Activated CD8-positive, alpha-beta T cell treated with anti-CD3 and anti-CD28 coated beads for 36 hours (primary cell): ENCODE results near the gene YEATS4. TPM values are rescaled to one million over a fixed set of nuclear protein-coding genes. Genes with fewer than 3 reads are reported as not detected.

Experiments
- ATAC-seq: fragments of 200-7000 bp; cut with Tn5 transposase; one replicate; pipeline ENCODE4 v1.10.0; 2021; ENCODE audit warnings: mild to moderate bottlenecking, moderate library complexity
- CTCF ChIA-PET: fragments of 350-600 bp; sonication (Branson Sonifier 250); formaldehyde crosslinking; loops from one replicate; lab custom pipeline; 2021; ENCODE audit warnings: antibody characterized with exemption; lab: Charles Lee
- POLR2A ChIA-PET: fragments of 350-600 bp; sonication (Branson Sonifier 250); formaldehyde crosslinking; loops from one replicate; lab custom pipeline; 2021; ENCODE audit warnings: antibody characterized with exemption; lab: Charles Lee
- DNase-seq: peaks from one replicate; pipeline ENCODE4 v3.0.0-alpha.2; 2020
- H3K27ac Mint-ChIP-seq: one replicate; pipeline ENCODE4 v1.8.0; 2021; ENCODE audit warnings: mild to moderate bottlenecking, mixed read lengths
- H3K27me3 Mint-ChIP-seq: one replicate; pipeline ENCODE4 v1.8.0; 2021; ENCODE audit warnings: mixed read lengths
- H3K36me3 Mint-ChIP-seq: one replicate; pipeline ENCODE4 v1.8.0; 2021; ENCODE audit warnings: low read depth, mixed read lengths
- H3K4me1 Mint-ChIP-seq: one replicate; pipeline ENCODE4 v1.8.0; 2021; ENCODE audit warnings: low read depth, mixed read lengths
- H3K4me3 Mint-ChIP-seq: one replicate; pipeline ENCODE4 v1.8.0; 2021; ENCODE audit warnings: mild to moderate bottlenecking, moderate library complexity, mixed read lengths
- H3K9me3 Mint-ChIP-seq: one replicate; pipeline ENCODE4 v1.8.0; 2021; ENCODE audit warnings: mixed read lengths
- intact Hi-C: fragments of 100-400 bp; cut with micrococcal nuclease; formaldehyde crosslinking; loops from one replicate; pipeline ENCODE4 v1.10.0; 2022
- total RNA-seq, 2 experiments: library from RNA; stranded (reverse); gene quantifications; one replicate each; pipeline ENCODE4 v1.2.3, GENCODE V29; 2021
- TF ChIP-seq, protein P1 (sequence below): fragments of 200-600 bp; IDR thresholded peaks from one replicate; pipeline ENCODE4 v1.8.0; 2022; ENCODE audit warnings: antibody characterized with exemption, mild to moderate bottlenecking

YEATS4 gene
- total RNA-seq, 2 experiments from 2014 or later: 54.0 to 60.9 TPM

GRCh38 chr12:69401940-69402339 lies 42.4 kb downstream of the YEATS4 start:
- no peaks in the 10 kb centered on the region for H3K4me1 Mint-ChIP-seq
- peaks cover 3% of the 10 kb centered on the region for H3K9me3 Mint-ChIP-seq
- intact Hi-C loops: no loop called here
- H3K27ac Mint-ChIP-seq: no peak overlapping the region
- peaks cover 14% of the 10 kb centered on the region for H3K36me3 Mint-ChIP-seq
- ChIA-PET CTCF (interaction anchor here (0.7 kb wide), 1 partner anchor 102 kb away, joined by 3 read pairs; no protein-coding TSS in a partner anchor), POLR2A (interaction anchor here (0.8 kb wide), 1 partner anchor 34 kb away, joined by 3 read pairs; no protein-coding TSS in a partner anchor)
- TF ChIP-seq, protein P1, sequence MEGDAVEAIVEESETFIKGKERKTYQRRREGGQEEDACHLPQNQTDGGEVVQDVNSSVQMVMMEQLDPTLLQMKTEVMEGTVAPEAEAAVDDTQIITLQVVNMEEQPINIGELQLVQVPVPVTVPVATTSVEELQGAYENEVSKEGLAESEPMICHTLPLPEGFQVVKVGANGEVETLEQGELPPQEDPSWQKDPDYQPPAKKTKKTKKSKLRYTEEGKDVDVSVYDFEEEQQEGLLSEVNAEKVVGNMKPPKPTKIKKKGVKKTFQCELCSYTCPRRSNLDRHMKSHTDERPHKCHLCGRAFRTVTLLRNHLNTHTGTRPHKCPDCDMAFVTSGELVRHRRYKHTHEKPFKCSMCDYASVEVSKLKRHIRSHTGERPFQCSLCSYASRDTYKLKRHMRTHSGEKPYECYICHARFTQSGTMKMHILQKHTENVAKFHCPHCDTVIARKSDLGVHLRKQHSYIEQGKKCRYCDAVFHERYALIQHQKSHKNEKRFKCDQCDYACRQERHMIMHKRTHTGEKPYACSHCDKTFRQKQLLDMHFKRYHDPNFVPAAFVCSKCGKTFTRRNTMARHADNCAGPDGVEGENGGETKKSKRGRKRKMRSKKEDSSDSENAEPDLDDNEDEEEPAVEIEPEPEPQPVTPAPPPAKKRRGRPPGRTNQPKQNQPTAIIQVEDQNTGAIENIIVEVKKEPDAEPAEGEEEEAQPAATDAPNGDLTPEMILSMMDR: no peak
- no peak for ATAC-seq
- no peak for DNase-seq
- no peaks in the 10 kb centered on the region for H3K27me3 Mint-ChIP-seq
- no peak overlapping the region for H3K4me3 Mint-ChIP-seq

- intact Hi-C loops: no loop called here
- POLR2A ChIA-PET: no interaction called here
- H3K27ac Mint-ChIP-seq: no peak overlapping the region
- no peak overlapping the region for H3K4me3 Mint-ChIP-seq
- peaks cover 10% of the 10 kb centered on the region for H3K36me3 Mint-ChIP-seq
- CTCF ChIA-PET: no interaction called here
- H3K4me1 Mint-ChIP-seq: no peaks in the 10 kb centered on the region
- TF ChIP-seq, protein P1: no peak
- ATAC-seq (no peak), DNase-seq (no peak)
- no peaks in the 10 kb centered on the region for H3K27me3 Mint-ChIP-seq
- no peaks in the 10 kb centered on the region for H3K9me3 Mint-ChIP-seq
Measured at GRCh38 chr12:69404851-69405565, 45.5 kb downstream of the YEATS4 start.

DNA sequence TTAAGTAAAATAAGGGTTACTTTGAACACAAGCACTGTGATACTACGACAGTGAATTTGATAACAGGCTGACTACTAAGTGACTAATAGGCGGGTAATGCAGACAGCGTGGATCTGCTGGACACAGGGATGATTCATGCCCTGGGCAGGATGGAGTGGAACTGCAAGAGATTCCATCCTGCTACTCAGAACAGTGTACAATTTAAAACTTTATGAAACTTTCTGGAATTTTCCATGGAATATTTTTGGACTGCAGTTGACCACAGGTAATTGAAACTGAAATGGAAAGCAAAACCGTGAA lies 46.0 kb downstream of the YEATS4 start:
- no peaks in the 10 kb centered on the region for H3K9me3 Mint-ChIP-seq
- ATAC-seq (no peak), DNase-seq (no peak)
- ChIA-PET POLR2A (no interaction called here), CTCF (no interaction called here)
- H3K27ac Mint-ChIP-seq: no peak overlapping the region
- TF ChIP-seq, protein P1: no peak
- H3K4me3 Mint-ChIP-seq: no peak overlapping the region
- intact Hi-C loops: no loop called here
- H3K27me3 Mint-ChIP-seq: no peaks in the 10 kb centered on the region
- H3K36me3 Mint-ChIP-seq: peaks cover 13% of the 10 kb centered on the region
- H3K4me1 Mint-ChIP-seq: no peaks in the 10 kb centered on the region

DNA sequence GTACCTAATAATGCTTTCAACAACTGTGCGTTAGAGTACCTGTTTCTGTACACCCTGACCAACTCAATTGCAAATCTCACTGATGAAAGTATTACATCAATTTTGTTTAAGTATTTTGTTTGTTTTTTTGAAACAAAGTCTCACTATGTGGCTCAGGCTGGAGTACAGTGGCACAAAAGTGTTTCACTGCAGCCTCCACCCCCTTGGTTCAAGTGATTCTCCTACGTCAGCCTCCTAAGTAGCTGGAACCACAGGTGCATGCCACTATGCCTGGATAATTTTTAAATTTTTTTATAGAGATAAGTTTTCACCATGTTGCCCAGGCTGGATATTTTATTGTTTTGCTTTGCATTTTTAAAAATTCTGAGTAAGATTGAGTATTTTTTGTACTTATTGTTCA lies 46.7 kb downstream of the YEATS4 start:
- POLR2A ChIA-PET: no interaction called here

DNA sequence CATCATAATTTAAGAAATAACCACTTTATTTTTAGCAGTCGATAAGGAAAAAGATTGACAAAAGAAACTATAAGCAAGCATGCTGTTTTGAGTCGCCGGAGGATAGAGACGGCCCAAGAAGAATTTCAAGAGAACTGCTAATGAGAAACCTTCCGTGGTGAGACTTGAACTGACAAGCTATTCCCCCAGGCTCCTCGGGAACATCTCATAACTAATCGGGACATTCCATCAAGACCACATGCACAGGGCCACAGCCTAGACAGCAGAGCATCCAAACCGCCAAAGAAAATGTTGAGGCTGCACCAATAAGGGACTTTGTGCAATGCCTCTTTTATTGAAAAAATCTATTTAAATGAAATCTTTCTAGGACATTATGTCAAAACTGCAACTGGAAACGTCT lies 51.0 kb downstream of the YEATS4 start:
- H3K27ac Mint-ChIP-seq: no peak overlapping the region
- peaks cover 17% of the 10 kb centered on the region for H3K36me3 Mint-ChIP-seq
- ChIA-PET POLR2A (no interaction called here), CTCF (interaction anchor here (1.1 kb wide), 1 partner anchor 60 kb away, joined by 3 read pairs; the partner anchor contains the start of gene FRS2)
- no peaks in the 10 kb centered on the region for H3K9me3 Mint-ChIP-seq
- no peaks in the 10 kb centered on the region for H3K27me3 Mint-ChIP-seq
- H3K4me3 Mint-ChIP-seq: no peak overlapping the region
- DNase-seq (no peak), ATAC-seq (no peak)
- TF ChIP-seq, protein P1: no peak
- intact Hi-C loops: no loop called here
- no peaks in the 10 kb centered on the region for H3K4me1 Mint-ChIP-seq

More for the DNA sequence above, 46.7 kb downstream of the YEATS4 start:
- Mint-ChIP-seq H3K27me3 (no peaks in the 10 kb centered on the region), H3K27ac (no peak overlapping the region), H3K4me3 (no peak overlapping the region), H3K4me1 (no peaks in the 10 kb centered on the region), H3K36me3 (peaks cover 14% of the 10 kb centered on the region), H3K9me3 (no peaks in the 10 kb centered on the region)
- no peak for ATAC-seq
- intact Hi-C loops: no loop called here
- CTCF ChIA-PET: no interaction called here
- DNase-seq: no peak
- TF ChIP-seq, protein P1: no peak
